SKM-1 (cell line): ENCODE data around the gene VAX1.
"Not testable (repeated sequence)": the region's sequence is repeated elsewhere in the genome, so short reads cannot be mapped to it uniquely, and the experiment has no call there.

Experiments
- DNase-seq: peaks from one replicate; lab custom pipeline; 2025; ENCODE audit not compliant: unreplicated experiment; lab: John Stamatoyannopoulos, UW

The VAX1 gene

GRCh38 chr10:117136391-117136975 is 1.6 kb downstream of the VAX1 start:
- no peak for DNase-seq

GRCh38 chr10:117135480-117136140 is 2.5 kb downstream of the VAX1 start:
- no peak for DNase-seq

- DNase-seq, result no peak
Observed at GRCh38 chr10:117135026-117135372, 3.1 kb downstream of the VAX1 start.

GRCh38 chr10:117134306-117135025 is 3.6 kb downstream of the VAX1 start:
- DNase-seq, result no peak

GRCh38 chr10:117134056-117134305 is 4.1 kb downstream of the VAX1 start:
- no peak for DNase-seq

GRCh38 chr10:117133273-117134055 is 4.6 kb downstream of the VAX1 start:
- no peak for DNase-seq

- DNase-seq, result no peak
Observed at GRCh38 chr10:117132751-117133231, 5.3 kb downstream of the VAX1 start.

GRCh38 chr10:117131376-117132327 is 6.4 kb downstream of the VAX1 start:
- DNase-seq, result no peak

GRCh38 chr10:117130862-117131375 is 7.2 kb downstream of the VAX1 start:
- no peak for DNase-seq

- DNase-seq, result no peak
Observed at GRCh38 chr10:117130346-117130745, 7.7 kb downstream of the VAX1 start.

- not testable (repeated sequence) for DNase-seq
Observed at GRCh38 chr10:117126645-117127044, 11.4 kb downstream of the VAX1 start.

GRCh38 chr10:117126034-117126433 is 12.0 kb downstream of the VAX1 start:
- no peak for DNase-seq

GRCh38 chr10:117112220-117112619 is 25.9 kb downstream of the VAX1 start:
- DNase-seq, result no peak

GRCh38 chr10:117107238-117107637 is 30.8 kb downstream of the VAX1 start:
- DNase-seq, result peak; percentile 72

GRCh38 chr10:117096599-117097201 is 41.4 kb downstream of the VAX1 start:
- no peak for DNase-seq

- no peak for DNase-seq
Observed at GRCh38 chr10:117094856-117095255, 43.2 kb downstream of the VAX1 start.

GRCh38 chr10:117092386-117092785 is 45.7 kb downstream of the VAX1 start:
- DNase-seq, result no peak

- no peak for DNase-seq
Observed at GRCh38 chr10:117090834-117091233, 47.2 kb downstream of the VAX1 start.

GRCh38 chr10:117087521-117087920 is 50.5 kb downstream of the VAX1 start:
- DNase-seq, result no peak

GRCh38 chr10:117086546-117086945 is 51.5 kb downstream of the VAX1 start:
- DNase-seq, result no peak
